ENCODE measurements around the gene SEPTIN5. TPM values are rescaled to one million over a fixed set of nuclear protein-coding genes. Genes with fewer than 3 reads are reported as not detected.

The SEPTIN5 gene
- total RNA-seq, 2 experiments from 2014 or later: not detected

- Histone ChIP-seq H3K36me3 (ENCODE audit: insufficient read depth, low read length) (no peaks in the 10 kb centered on the region), H2AFZ (ENCODE audit: low read length) (no peak overlapping the region), H3K79me2 (ENCODE audit: insufficient read depth, low read depth, low read length) (no peaks in the 10 kb centered on the region), H4K20me1 (ENCODE audit: insufficient read depth, low read length) (no peaks in the 10 kb centered on the region), H3K9me3 (ENCODE audit: low read length) (no peaks in the 10 kb centered on the region), H3K4me3 (ENCODE audit: low read depth, low read length, poor library complexity, severe bottlenecking) (no peak overlapping the region), H3K27ac (ENCODE audit: low read depth, low read length, poor library complexity, severe bottlenecking) (no peak overlapping the region), H3K9me2 (ENCODE audit: insufficient read depth, low read length) (no peaks in the 10 kb centered on the region), H3K4me2 (ENCODE audit: low read length) (no peak overlapping the region), H3K4me1 (ENCODE audit: insufficient read depth, low read length, poor library complexity, severe bottlenecking) (no peaks in the 10 kb centered on the region)
- CTCF ChIA-PET (ENCODE audit: unreplicated experiment): no interaction called here
- POLR2A ChIA-PET: interaction anchor here (2.3 kb wide), 1 partner anchor 25 kb away, joined by 5 read pairs; no protein-coding TSS in a partner anchor
- no TSS peak for BruUV-seq (replicated peaks)
- intact Hi-C loops (cut with micrococcal nuclease; ENCODE audit: unreplicated experiment): no loop called here
- no peak for DNase-seq (ENCODE audit: low spot score)
- TF ChIP-seq CTCF (conservative IDR thresholded peaks at IDR 0.05; ENCODE audit: low read length) (no peak), EZH2phosphoT487 (IDR thresholded peaks at IDR 0.05; ENCODE audit: borderline replicate concordance, low read depth, low read length) (no peak)
These were observed 33.8 kb downstream of the SEPTIN5 start for GRCh38 chr22:19748139-19748538.

- Histone ChIP-seq H4K20me1 (ENCODE audit: insufficient read depth, low read length) (no peaks in the 10 kb centered on the region), H3K79me2 (ENCODE audit: insufficient read depth, low read depth, low read length) (no peaks in the 10 kb centered on the region), H2AFZ (ENCODE audit: low read length) (no peak overlapping the region), H3K27ac (ENCODE audit: low read depth, low read length, poor library complexity, severe bottlenecking) (no peak overlapping the region), H3K36me3 (ENCODE audit: insufficient read depth, low read length) (no peaks in the 10 kb centered on the region), H3K4me3 (ENCODE audit: low read depth, low read length, poor library complexity, severe bottlenecking) (no peak overlapping the region), H3K9me3 (ENCODE audit: low read length) (no peaks in the 10 kb centered on the region), H3K4me2 (ENCODE audit: low read length) (no peak overlapping the region), H3K4me1 (ENCODE audit: insufficient read depth, low read length, poor library complexity, severe bottlenecking) (no peaks in the 10 kb centered on the region), H3K9me2 (ENCODE audit: insufficient read depth, low read length) (no peaks in the 10 kb centered on the region)
- no peak for DNase-seq (ENCODE audit: low spot score)
- ChIA-PET POLR2A (interaction anchor here (2.3 kb wide), 1 partner anchor 24 kb away, joined by 5 read pairs; no protein-coding TSS in a partner anchor), CTCF (ENCODE audit: unreplicated experiment) (no interaction called here)
- TF ChIP-seq EZH2phosphoT487 (IDR thresholded peaks at IDR 0.05; ENCODE audit: borderline replicate concordance, low read depth, low read length): no peak
- TF ChIP-seq CTCF (conservative IDR thresholded peaks at IDR 0.05; ENCODE audit: low read length): no peak
- intact Hi-C loops (cut with micrococcal nuclease; ENCODE audit: unreplicated experiment): no loop called here
- no TSS peak for BruUV-seq (replicated peaks)
These were observed 34.8 kb downstream of the SEPTIN5 start for GRCh38 chr22:19748991-19749664.

- Histone ChIP-seq H3K4me2 (ENCODE audit: low read length) (no peak overlapping the region), H3K9me3 (ENCODE audit: low read length) (no peaks in the 10 kb centered on the region), H3K4me3 (ENCODE audit: low read depth, low read length, poor library complexity, severe bottlenecking) (no peak overlapping the region), H4K20me1 (ENCODE audit: insufficient read depth, low read length) (no peaks in the 10 kb centered on the region), H2AFZ (ENCODE audit: low read length) (no peak overlapping the region), H3K27ac (ENCODE audit: low read depth, low read length, poor library complexity, severe bottlenecking) (no peak overlapping the region), H3K9me2 (ENCODE audit: insufficient read depth, low read length) (no peaks in the 10 kb centered on the region), H3K36me3 (ENCODE audit: insufficient read depth, low read length) (no peaks in the 10 kb centered on the region), H3K79me2 (ENCODE audit: insufficient read depth, low read depth, low read length) (no peaks in the 10 kb centered on the region), H3K4me1 (ENCODE audit: insufficient read depth, low read length, poor library complexity, severe bottlenecking) (no peaks in the 10 kb centered on the region)
- intact Hi-C loops (cut with micrococcal nuclease; ENCODE audit: unreplicated experiment): no loop called here
- BruUV-seq (replicated peaks): no TSS peak
- ChIA-PET POLR2A (interaction anchor here (2.3 kb wide), 1 partner anchor 23 kb away, joined by 5 read pairs; no protein-coding TSS in a partner anchor), CTCF (ENCODE audit: unreplicated experiment) (interaction anchor here (0.5 kb wide), 1 partner anchor 830 kb away, joined by 3 read pairs; no protein-coding TSS in a partner anchor)
- no peak for TF ChIP-seq CTCF (conservative IDR thresholded peaks at IDR 0.05; ENCODE audit: low read length)
- TF ChIP-seq EZH2phosphoT487 (IDR thresholded peaks at IDR 0.05; ENCODE audit: borderline replicate concordance, low read depth, low read length): no peak
- no peak for DNase-seq (ENCODE audit: low spot score)
These were observed 35.6 kb downstream of the SEPTIN5 start for GRCh38 chr22:19749876-19750275.
